Measurements from ENCODE around the gene RASL12. TPM values are rescaled to one million over a fixed set of nuclear protein-coding genes. Genes with fewer than 3 reads are reported as not detected.

The RASL12 gene
- total and polyA plus RNA-seq, 7 donors: 2.5 to 6.3 (median 3.0) TPM

GRCh38 chr15:65008983-65009382 is 58.8 kb downstream of the RASL12 start:
- no peaks in the 10 kb centered on the region for H3K9me3 ChIP-seq
- no peak overlapping the region for H3K27ac ChIP-seq
- no peak for ATAC-seq
- TF ChIP-seq CTCF (IDR thresholded peaks at IDR 0.05): no peak
- H3K4me1 ChIP-seq: no peaks in the 10 kb centered on the region
- no peak overlapping the region for H3K4me3 ChIP-seq
- no peaks in the 10 kb centered on the region for H3K27me3 ChIP-seq (ENCODE audit: insufficient read depth in 3 of 3, low read length in 2 of 3)
- H3K36me3 ChIP-seq (ENCODE audit: insufficient read depth in 1 of 2, low read depth in 1 of 2): peaks cover 0 to 83% of the 10 kb centered on the region in 2 donors
- 34 to 53% (median 42%) methylated on average over 2 of the region's 2 CpGs for WGBS, 3 donors
- no peak for DNase-seq
- intact Hi-C loops (cut with DNase I): no loop called here

GRCh38 chr15:65006876-65007275 is 60.9 kb downstream of the RASL12 start:
- DNase-seq: no peak
- no peak for TF ChIP-seq CTCF (IDR thresholded peaks at IDR 0.05)
- intact Hi-C loops (cut with DNase I): no loop called here
- Histone ChIP-seq H3K4me1 (no peaks in the 10 kb centered on the region), H3K27ac (no peak overlapping the region), H3K4me3 (no peak overlapping the region), H3K9me3 (no peaks in the 10 kb centered on the region), H3K36me3 (ENCODE audit: insufficient read depth in 1 of 2, low read depth in 1 of 2) (peaks cover 0 to 78% of the 10 kb centered on the region in 2 donors), H3K27me3 (ENCODE audit: insufficient read depth in 3 of 3, low read length in 2 of 3) (no peaks in the 10 kb centered on the region)
- 87 to 92% (median 90%) methylated on average over 3 of the region's 3 CpGs for WGBS, 3 donors
- no peak for ATAC-seq

- H3K27me3 ChIP-seq (ENCODE audit: insufficient read depth in 3 of 3, low read length in 2 of 3): no peaks in the 10 kb centered on the region
- no peak overlapping the region for H3K4me3 ChIP-seq
- no peaks in the 10 kb centered on the region for H3K4me1 ChIP-seq
- no peak overlapping the region for H3K27ac ChIP-seq
- TF ChIP-seq CTCF (IDR thresholded peaks at IDR 0.05): no peak
- ATAC-seq (no peak), DNase-seq (no peak)
- intact Hi-C loops (cut with DNase I): no loop called here
- H3K9me3 ChIP-seq: no peaks in the 10 kb centered on the region
- peaks cover 0 to 70% of the 10 kb centered on the region in 2 donors for H3K36me3 ChIP-seq (ENCODE audit: insufficient read depth in 1 of 2, low read depth in 1 of 2)
- 72 to 77% (median 75%) methylated on average over 3 of the region's 3 CpGs for WGBS, 3 donors
Measured at GRCh38 chr15:65004993-65005392, 62.8 kb downstream of the RASL12 start.

Other genes with a start within 250 kb of the RASL12 start
- under 1 TPM; 0.24 to 0.52 (median 0.36) TPM for gene PIF1, start 242.3 kb downstream of the RASL12 start, total RNA-seq
- gene PIF1, start 242.3 kb downstream of the RASL12 start, polyA plus RNA-seq: under 1 TPM; 0.34 to 0.47 (median 0.36) TPM
- gene PLEKHO2, start 226.1 kb downstream of the RASL12 start, total RNA-seq: 1 to 10 TPM; 5.2 to 6.7 (median 6.2) TPM
- 1 to 10 TPM; 1.9 to 4.4 (median 2.9) TPM for gene PLEKHO2, start 226.1 kb downstream of the RASL12 start, polyA plus RNA-seq
- 1 to 10 TPM in 1 of 4 donors, under 1 TPM in 3; 0.46 to 1.2 (median 0.92) TPM for gene ANKDD1A, start 156.1 kb downstream of the RASL12 start, total RNA-seq
- under 1 TPM; 0.18 to 0.30 (median 0.20) TPM for gene ANKDD1A, start 156.1 kb downstream of the RASL12 start, polyA plus RNA-seq
- gene SPG21, start 78.1 kb downstream of the RASL12 start, total RNA-seq: 10 to 100 TPM; 38.6 to 66.9 (median 52.1) TPM
- gene SPG21, start 78.1 kb downstream of the RASL12 start, polyA plus RNA-seq: 100 to 1,000 TPM in 1 of 3 donors, 10 to 100 TPM in 2; 58.4 to 106 (median 58.4) TPM
- gene MTFMT, start 38.4 kb downstream of the RASL12 start, total RNA-seq: 10 to 100 TPM in 3 of 4 donors, 1 to 10 TPM in 1; 9.5 to 18.1 (median 14.8) TPM
- 10 to 100 TPM in 2 of 3 donors, 1 to 10 TPM in 1; 9.4 to 14.4 (median 10.0) TPM for gene MTFMT, start 38.4 kb downstream of the RASL12 start, polyA plus RNA-seq
- not detected for gene SLC51B, start 22.6 kb downstream of the RASL12 start, total RNA-seq
- gene SLC51B, start 22.6 kb downstream of the RASL12 start, polyA plus RNA-seq: under 1 TPM in 2 of 3 donors, not detected in 1; 0.04 to 0.07 TPM
- gene KBTBD13, start 8.8 kb upstream of the RASL12 start, total RNA-seq: 1 to 10 TPM; 1.3 to 5.7 (median 3.4) TPM
- 1 to 10 TPM in 2 of 3 donors, under 1 TPM in 1; 0.12 to 5.7 (median 1.2) TPM for gene KBTBD13, start 8.8 kb upstream of the RASL12 start, polyA plus RNA-seq
- gene UBAP1L, start 47.2 kb upstream of the RASL12 start, total RNA-seq: 1 to 10 TPM; 1.1 to 2.8 (median 1.9) TPM
- gene UBAP1L, start 47.2 kb upstream of the RASL12 start, polyA plus RNA-seq: 1 to 10 TPM in 1 of 3 donors, under 1 TPM in 2; 0.79 to 1.1 (median 0.90) TPM
- gene PDCD7, start 65.8 kb upstream of the RASL12 start, total RNA-seq: 10 to 100 TPM; 12.3 to 22.4 (median 15.7) TPM
- gene PDCD7, start 65.8 kb upstream of the RASL12 start, polyA plus RNA-seq: 10 to 100 TPM in 1 of 3 donors, 1 to 10 TPM in 2; 6.8 to 14.5 (median 9.9) TPM
- gene CLPX, start 117.4 kb upstream of the RASL12 start, total RNA-seq: 10 to 100 TPM; 53.7 to 87.2 (median 73.8) TPM
- gene CLPX, start 117.4 kb upstream of the RASL12 start, polyA plus RNA-seq: 10 to 100 TPM; 24.4 to 45.9 (median 25.5) TPM
- 10 to 100 TPM in 2 of 4 donors, 1 to 10 TPM in 2; 5.6 to 31.7 (median 12.7) TPM for gene CILP, start 143.5 kb upstream of the RASL12 start, total RNA-seq
- 10 to 100 TPM in 1 of 3 donors, 1 to 10 TPM in 2; 3.9 to 13.0 (median 5.3) TPM for gene CILP, start 143.5 kb upstream of the RASL12 start, polyA plus RNA-seq
- 1 to 10 TPM; 3.2 to 6.3 (median 4.5) TPM for gene PARP16, start 218.9 kb upstream of the RASL12 start, total RNA-seq
- gene PARP16, start 218.9 kb upstream of the RASL12 start, polyA plus RNA-seq: 1 to 10 TPM; 2.8 to 4.3 (median 3.3) TPM
- gene RNU5A-1, start 228.1 kb upstream of the RASL12 start, total RNA-seq: not detected
- not detected for gene RNU5A-1, start 228.1 kb upstream of the RASL12 start, polyA plus RNA-seq
- gene RNU5B-1, start 236.7 kb upstream of the RASL12 start, total RNA-seq: 10 to 100 TPM in 3 of 4 donors, not detected in 1; 12.8 to 34.0 (median 13.9) TPM
- gene RNU5B-1, start 236.7 kb upstream of the RASL12 start, polyA plus RNA-seq: not detected

All from psoas muscle (tissue), 8 donors.